GM21526 (cell line): ENCODE data around the gene NTN5.
"Not testable (repeated sequence)": the region's sequence is repeated elsewhere in the genome, so short reads cannot be mapped to it uniquely, and the experiment has no call there.

Source experiments
- ATAC-seq: cut with Tn5 transposase; IDR thresholded peaks from one replicate; pipeline ENCODE4 v1.9.1; 2021; ENCODE audit warnings: moderate library complexity; ENCODE audit not compliant: unreplicated experiment, low FRiP score

NTN5 gene

DNA sequence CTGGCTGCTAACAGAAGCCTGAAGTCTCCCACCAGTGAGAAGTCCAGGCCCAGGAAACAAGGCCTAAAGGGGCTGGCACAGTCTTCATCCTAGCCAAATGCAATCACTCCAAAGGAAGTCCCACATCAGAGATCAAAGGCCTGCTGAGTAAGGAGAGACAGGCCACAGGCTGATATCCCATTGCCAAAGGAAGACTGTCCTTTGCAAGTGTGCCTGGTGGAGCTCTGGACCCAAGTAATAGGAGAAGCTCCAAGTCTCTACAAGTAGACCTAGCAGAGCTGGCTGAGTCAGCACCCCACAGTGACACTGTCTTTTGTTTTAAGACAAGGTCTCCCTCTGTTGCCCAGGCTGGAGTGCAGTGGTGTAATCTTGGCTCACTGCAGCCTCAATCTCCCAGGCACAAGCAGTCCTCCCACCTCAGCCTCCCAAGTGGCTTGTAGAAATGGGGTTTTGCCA, 40.1 kb downstream of the NTN5 start:
- ATAC-seq, result no peak

DNA sequence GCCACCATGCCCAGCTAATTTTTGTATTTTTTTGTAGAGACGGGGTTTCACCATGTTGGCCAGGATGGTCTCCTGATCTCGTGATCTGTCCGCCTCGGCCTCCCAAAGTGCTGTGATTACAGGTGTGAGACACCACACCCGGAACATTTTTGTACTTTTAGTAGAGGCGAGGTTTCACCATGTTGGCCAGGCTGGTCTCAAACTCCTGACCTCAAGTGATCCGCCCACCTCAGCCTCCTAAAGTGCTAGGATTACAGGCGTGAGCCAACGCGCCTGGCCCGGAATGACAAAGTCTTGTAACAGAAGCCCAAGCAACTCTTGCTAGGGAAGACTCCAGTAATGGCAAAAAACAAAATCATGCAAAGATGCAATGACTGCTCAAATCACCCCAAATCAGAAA, 40.5 kb downstream of the NTN5 start:
- not testable (repeated sequence) for ATAC-seq

DNA sequence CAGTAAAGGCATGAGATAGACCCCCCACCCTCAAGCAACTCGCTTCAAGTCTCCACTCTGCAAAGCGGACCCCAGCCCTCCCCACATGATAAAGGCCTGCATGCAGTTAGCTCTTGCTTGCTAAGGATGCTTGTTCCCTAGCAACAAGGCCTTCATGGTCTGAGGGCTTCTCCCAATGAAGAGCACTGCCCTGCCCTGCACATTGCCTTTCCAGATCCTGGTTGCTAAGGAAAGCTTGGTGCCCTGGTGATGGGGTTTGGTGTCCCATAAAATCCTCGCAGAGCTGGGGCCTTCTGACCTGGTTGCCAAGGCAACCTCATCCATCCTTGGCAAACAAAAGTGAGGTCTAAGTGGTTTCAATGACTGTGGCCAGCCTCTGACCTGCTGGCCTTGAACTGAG, 41.6 kb downstream of the NTN5 start:
- ATAC-seq, result no peak

DNA sequence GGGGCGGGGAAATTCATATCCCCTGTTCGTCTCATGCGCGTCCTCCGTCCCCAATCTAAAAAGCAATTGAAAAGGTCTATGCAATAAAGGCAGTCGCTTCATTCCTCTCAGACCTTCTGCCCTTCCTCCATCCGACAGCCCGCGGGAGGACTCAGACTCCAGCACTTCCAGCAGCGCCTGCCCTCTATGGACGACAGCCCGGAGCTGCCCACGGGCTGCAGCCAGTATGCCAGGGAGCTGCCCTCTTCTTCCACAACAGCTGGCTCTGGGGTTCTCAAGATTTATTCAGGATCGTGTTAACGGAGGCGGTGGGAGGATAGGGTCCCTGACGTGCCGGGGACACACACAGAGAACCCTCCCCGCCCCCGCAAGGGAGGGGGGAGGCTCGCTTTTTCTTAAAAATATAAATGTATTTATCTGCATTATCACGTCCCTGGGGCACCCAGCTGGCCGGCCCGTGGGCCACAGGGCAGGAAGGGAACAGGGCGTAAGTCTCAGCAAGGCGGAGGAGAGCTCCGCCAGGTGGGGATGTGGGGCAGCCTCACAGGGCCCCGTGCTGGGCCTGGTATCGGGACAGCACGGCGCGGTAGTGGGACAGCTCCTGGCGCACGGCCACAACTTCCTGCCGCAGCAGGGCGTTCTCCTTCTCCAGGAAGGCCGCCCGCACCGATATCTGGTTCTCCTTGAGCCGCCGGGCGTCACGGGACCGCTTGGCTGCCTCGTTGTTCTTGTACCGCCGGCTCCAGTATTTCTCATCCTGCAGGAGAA, 42.3 kb downstream of the NTN5 start:
- no peak for ATAC-seq

DNA sequence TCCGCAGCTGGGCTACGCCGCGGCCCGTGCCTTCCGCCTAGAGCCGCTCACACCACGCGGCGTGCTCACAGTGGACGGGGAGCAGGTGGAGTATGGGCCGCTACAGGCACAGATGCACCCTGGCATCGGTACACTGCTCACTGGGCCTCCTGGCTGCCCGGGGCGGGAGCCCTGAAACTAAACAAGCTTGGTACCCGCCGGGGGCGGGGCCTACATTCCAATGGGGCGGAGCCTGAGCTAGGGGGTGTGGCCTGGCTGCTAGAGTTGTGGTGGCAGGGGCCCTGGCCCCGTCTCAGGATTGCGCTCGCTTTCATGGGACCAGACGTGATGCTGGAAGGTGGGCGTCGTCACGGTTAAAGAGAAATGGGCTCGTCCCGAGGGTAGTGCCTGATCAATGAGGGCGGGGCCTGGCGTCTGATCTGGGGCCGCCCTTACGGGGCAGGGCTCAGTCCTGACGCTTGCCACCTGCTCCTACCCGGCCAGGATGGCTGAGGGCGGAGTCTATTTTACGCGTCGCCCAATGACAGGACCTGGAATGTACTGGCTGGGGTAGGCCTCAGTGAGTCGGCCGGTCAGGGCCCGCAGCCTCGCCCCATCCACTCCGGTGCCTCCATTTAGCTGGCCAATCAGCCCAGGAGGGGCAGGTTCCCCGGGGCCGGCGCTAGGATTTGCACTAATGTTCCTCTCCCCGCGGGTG, 43.1 kb downstream of the NTN5 start:
- ATAC-seq, result no peak

DNA sequence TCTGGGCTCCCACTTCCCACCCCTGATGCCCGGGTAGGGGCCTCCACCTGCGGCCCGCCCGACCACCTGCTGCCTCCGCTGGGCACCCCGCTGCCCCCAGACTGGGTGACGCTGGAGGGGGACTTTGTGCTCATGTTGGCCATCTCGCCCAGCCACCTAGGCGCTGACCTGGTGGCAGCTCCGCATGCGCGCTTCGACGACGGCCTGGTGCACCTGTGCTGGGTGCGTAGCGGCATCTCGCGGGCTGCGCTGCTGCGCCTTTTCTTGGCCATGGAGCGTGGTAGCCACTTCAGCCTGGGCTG, 43.6 kb downstream of the NTN5 start:
- no peak for ATAC-seq

DNA sequence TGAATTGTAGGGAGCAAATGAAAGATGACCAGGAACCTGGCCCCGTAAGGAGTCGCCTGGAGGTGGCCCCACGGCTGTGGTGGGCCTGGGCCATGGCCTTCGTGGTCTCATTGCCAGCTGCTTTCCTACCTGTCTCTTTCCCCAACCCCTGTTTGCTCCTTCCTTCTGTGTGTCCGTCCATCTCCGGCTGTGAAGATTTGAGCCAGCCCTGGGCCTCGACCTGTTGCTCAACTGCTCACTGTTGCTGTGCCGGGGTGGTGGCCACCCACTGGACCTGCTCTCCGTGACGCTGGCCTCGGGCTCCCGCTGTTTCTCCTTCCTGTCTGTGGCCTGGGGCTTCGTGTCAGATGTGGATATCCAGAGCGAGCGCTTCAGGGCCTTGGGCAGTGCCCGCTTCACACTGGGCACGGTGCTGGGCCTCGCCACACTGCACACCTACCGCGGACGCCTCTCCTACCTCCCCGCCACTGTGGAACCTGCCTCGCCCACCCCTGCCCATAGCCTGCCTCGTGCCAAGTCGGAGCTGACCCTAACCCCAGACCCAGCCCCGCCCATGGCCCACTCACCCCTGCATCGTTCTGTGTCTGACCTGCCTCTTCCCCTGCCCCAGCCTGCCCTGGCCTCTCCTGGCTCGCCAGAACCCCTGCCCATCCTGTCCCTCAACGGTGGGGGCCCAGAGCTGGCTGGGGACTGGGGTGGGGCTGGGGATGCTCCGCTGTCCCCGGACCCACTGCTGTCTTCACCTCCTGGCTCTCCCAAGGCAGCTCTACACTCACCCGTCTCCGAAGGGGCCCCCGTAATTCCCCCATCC, 44.1 kb downstream of the NTN5 start:
- ATAC-seq, result no peak

DNA sequence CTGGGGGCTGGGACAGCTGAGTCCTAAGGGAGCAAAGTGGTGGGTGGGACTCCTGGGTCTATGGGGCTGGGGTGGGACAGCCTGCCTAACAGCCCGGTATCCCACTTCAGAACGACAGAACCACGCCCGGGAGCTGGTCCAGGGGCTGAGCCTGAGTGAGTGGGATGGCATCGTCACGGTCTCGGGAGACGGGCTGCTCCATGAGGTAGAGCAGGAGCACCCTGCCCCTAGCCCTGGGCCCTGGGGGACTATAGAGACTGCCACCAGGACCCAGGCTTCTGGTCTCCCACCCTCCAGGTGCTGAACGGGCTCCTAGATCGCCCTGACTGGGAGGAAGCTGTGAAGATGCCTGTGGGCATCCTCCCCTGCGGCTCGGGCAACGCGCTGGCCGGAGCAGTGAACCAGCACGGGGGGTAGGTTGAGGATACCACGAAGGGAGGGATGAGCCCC, 44.9 kb downstream of the NTN5 start:
- ATAC-seq, result no peak

DNA sequence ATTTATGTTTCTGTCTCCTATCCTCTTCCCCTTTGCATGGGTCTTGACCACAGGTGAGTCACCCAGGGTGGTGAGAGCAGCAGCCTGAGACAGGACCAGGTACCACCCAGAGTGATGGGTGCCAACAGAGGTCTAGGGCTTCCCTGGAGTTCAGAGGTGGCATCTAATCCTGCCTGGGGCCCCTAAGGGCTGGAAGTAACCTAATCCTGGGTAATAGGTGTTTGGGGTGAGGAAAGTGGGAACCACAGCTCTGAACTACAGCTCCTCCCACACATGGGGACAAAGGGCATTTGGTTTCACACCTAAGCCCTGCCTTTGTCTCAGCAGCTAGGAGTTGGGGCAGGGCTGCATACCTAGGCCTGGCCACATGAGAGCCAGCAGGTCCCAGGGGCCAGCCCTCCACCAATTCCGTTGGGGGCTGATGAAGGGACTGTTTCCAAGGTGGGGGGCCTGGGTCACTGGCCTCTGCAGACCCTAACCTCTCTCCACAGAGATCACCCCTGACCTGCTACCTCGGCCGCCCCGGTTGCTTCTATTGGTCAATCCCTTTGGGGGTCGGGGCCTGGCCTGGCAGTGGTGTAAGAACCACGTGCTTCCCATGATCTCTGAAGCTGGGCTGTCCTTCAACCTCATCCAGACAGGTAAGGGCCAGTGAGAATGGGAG, 45.5 kb downstream of the NTN5 start:
- ATAC-seq, result no peak

DNA sequence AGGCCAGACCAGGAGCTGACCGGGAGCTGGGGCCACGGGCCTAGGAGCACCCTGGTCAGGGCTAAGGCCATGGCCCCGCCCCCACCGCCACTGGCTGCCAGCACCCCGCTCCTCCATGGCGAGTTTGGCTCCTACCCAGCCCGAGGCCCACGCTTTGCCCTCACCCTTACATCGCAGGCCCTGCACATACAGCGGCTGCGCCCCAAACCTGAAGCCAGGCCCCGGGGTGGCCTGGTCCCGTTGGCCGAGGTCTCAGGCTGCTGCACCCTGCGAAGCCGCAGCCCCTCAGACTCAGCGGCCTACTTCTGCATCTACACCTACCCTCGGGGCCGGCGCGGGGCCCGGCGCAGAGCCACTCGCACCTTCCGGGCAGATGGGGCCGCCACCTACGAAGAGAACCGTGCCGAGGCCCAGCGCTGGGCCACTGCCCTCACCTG, 46.9 kb downstream of the NTN5 start:
- ATAC-seq, result no peak

DNA sequence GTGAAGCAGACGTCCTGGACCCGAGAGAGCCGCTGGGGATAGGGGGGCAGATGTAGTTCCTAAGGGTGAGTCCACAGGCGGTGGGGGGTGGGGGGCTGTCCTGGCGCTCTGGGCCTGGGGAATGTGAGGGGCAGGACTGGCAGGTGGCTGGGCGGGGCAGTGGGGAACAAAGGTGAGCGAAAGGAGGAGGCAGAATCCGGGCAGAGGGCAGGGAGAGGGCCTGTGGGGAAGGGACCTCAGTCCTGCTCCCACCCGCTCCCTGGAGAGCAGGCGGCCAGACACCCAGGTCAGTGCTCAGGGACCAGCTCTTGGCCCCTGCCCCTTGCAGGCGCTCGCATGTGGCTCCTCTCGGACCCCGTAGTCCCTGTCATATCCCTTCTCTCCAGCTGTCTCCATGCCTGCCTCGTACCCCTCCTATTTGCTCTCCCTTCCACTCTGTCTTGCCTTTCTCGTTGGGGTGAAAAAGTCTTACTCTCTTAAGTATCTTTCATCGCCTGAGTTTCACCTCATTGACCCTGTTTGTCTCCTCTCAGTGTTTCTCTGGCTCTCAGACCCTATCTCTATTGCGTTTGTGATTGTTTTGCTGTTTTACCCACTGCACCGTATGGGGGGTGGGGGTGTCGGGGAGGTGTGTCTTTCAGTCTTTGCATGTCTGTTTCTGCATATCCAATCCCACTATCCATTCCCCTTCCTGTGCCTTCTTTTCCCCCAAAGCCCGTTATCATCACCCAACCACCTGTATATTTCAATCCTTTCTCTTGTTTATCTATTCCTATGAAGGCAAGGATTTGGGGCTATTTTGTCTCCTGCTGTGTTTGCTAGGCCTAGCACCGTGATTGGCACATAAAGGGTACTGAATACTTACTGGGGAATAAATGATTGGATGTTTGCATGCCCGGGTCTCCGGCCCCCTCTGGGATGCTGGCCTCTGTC, 47.8 kb downstream of the NTN5 start:
- ATAC-seq, result no peak

DNA sequence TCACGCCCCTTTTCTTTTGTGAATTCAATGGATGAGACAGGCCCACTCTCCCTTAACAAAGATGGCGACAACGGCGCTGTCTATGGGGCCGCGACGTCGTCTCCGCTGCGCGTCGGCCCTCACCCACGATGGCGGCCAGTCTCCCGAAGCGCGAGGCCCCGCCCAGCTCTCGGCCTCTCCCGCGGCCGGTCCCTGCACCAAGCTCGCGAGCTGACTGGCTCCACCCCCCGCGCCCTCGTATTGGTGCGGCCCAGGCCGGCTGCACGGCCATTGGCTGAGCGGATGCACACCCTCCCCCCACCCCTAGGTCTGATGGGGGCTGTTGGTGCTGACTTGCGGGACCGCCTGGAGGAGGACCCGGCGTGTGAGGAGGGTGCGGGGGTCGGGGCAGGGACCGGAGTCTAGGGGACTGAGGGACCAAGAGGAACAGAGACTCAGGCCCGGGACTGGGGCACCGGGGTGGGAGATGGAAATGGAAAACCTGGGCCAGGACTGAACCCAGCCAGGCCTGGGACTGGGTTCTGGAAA, 48.7 kb downstream of the NTN5 start:
- ATAC-seq, result peak; percentile 51

DNA sequence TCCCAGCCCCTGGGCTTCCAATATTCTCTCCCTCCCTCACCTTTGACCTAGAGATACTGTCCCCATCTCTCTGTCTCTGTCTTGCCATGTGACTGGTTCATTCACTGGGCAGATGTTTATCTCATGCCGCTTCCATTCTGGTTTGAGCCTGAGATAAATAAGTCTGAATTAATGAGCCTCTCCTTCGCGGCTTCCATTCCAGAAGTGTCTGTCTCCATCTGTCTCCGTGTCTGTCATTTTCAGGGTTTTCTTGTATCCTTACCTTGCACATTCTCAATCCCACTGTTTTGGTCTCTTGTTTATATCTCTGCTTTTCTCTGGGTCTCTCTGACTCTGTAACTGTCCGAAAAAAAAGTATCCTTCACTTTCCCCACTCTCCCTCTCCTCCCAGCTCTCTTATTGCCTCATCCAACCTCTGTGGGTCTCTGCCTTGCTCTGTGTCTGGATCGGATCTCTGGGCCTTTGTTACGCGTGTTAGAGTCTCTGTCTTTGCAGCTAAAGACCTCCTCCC, 49.2 kb downstream of the NTN5 start:
- no peak for ATAC-seq

DNA sequence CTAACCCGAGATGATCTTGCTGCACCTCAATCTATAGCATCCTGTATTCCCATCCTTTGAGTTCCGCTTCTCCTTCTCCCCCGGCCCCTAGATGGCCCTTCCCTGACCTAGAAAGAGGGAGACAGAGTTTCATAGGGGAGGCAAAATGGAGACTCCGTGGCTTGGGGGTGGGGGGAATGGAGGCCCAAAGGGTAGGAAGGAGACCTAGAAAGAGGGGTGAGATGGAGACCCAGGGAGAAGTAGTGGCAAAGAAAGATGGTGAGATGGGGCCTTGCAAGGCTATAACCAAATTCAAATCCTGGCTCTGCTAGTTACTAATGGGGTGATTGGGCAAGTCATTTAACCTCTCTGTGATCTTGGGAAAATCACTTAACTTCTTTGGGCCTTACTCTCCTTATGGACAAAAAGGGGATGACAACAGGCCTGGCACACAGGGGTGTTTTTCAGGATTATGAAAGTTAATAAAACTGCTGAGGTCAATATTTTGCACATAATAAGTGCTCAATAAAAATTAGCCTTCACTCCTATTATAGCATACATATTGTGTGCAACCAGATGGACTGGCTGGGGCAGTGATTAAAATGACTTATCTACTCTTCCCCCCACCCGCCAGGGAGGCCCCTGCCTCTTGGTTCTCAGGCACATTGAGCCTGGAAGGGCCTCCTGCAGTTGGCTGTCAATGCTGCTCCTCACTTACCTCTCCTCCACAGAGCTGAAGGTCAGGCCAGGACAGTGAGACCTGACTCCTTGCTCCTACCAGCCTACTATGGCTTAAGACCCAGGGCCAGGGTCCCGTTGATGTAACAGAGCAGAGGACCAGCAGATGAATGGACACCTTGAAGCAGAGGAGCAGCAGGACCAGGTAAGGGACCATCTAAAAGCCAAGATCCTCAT, 52.9 kb downstream of the NTN5 start:
- ATAC-seq, result no peak

DNA sequence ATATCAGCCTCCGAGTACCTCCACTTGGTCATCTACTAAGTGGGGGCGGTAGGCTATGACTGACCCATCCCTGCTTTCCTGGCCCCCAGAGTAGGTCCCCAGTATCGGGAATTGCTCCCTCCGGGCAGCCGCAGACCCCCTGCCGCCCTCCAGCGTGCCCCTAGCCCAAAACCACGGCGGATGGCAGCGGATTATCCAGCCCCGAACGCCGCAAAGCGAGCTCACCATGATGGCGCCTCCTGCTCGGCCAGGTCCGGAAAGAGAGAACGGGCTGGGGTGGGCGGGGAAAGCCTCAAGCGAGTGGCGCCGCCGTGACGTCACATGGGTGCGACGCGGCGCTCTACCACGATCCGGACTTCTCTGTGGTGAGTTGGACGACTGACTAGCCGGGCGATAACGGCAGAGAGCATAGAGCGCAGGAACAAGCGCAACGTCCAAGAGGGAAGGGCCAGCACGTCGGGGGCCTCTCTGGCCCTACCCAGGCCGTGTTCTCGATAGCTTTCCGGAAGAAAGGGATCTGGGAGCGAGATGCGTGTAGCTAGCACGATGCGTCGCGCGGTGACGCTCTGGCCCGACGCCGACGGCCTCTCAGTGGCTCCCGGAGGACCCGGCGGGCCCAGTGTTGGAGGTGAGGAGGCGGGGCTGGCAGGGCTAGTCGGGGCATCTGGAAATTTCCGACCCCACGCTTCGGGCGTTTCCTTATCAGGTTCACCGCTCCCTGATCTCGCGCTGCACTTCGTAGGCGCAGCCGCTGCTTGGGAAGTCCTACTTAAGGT, 53.7 kb downstream of the NTN5 start, which contains the start of the genes RPL18 and SPHK2:
TSS of gene RPL18 (minus strand) at position 263 of the 776 bp plus-strand sequence. CDS start at position 228, 35 bp downstream.
TSS of gene SPHK2 (plus strand) at position 591 of the 776 bp plus-strand sequence. CDS start 1,009 bp downstream, outside the sequence.
- peak; percentile 65 for ATAC-seq

DNA sequence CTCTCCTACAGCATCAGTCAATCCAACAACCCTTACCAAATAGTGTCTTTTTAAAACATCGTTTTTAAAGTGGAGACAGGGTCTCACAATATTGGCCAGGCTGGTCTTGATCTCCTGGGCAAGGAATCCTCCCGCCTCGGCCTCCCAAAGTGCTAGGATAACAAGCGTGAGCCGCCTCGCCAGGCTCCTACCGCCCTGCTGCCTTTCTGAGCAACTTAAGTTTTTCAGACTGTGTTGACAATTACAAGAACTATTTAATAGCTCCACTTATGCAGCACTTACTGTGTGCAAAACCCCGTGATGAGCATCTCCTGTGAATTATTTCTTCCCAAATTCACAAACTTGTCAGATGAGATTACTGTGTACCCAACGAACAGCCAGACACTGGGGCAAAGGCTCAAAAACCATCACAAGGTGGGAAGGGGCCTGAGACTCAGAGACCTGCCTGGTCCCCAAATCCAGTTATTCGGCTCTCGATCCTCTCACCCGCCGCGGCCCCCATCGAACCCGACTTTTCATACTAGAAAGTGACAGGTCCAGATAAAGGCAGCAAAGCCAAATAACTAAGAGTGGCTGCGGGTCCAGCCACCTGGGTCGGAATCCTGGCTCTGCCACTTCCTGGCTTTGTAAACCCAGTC, 54.4 kb downstream of the NTN5 start:
- ATAC-seq, result no peak
